Upper lobe of left lung (tissue), 6 donors: ENCODE results near the gene METTL26. TPM values are rescaled to one million over a fixed set of nuclear protein-coding genes. Genes with fewer than 3 reads are reported as not detected.

ENCODE experiments used
- ATAC-seq, 2 donors: fragments of 200-7000 bp; cut with Tn5 transposase; one replicate each; pipeline ENCODE4 v1.9.1; 2022; ENCODE audit warnings: mild to moderate bottlenecking in 2 of 2, moderate library complexity in 2 of 2; ENCODE audit not compliant: low FRiP score in 2 of 2
- DNase-seq, 2 donors: peaks; one replicate each; pipeline ENCODE4 v3.0.0-alpha.2; 2019 to 2020
- H3K27ac ChIP-seq, 4 donors: fragments of 200-600 bp; sonication (generic); one replicate each; pipeline ENCODE4 v1.5.1; 2016 to 2019
- H3K27me3 ChIP-seq, 4 donors: fragments of 200-600 bp; sonication (generic); one replicate each; pipeline ENCODE4 v1.5.1; 2017 to 2019
- H3K36me3 ChIP-seq, 4 donors: fragments of 200-600 bp; sonication (generic); one replicate each; pipeline ENCODE4 v1.5.1; 2016 to 2019
- H3K4me1 ChIP-seq, 4 donors: fragments of 200-600 bp; sonication (generic); one replicate each; pipeline ENCODE4 v1.5.1; 2018 to 2019
- H3K4me3 ChIP-seq, 4 donors: fragments of 200-600 bp; sonication (generic); one replicate each; pipeline ENCODE4 v1.5.1; 2017 to 2019; ENCODE audit warnings: mild to moderate bottlenecking in 2 of 4, moderate library complexity in 1 of 4
- H3K9me3 ChIP-seq, 4 donors: fragments of 200-600 bp; sonication (generic); one replicate each; pipeline ENCODE4 v1.5.1; 2018 to 2019
- CTCF ChIP-seq, 6 experiments: fragments of 450-650 bp in 4 of 6; fragments of 200-600 bp in 2 of 6; sonication (generic) in 2 of 6; IDR thresholded peaks; one replicate each; pipeline ENCODE4 v1.5.1; 2016 to 2019; ENCODE audit warnings: antibody characterized with exemption in 6 of 6
- EP300 ChIP-seq, 4 donors: sonication (generic); formaldehyde crosslinking; IDR thresholded peaks; one replicate each; pipeline ENCODE4 v1.5.1; 2017; ENCODE audit warnings: antibody characterized with exemption in 4 of 4, control low read depth in 2 of 4
- POLR2A ChIP-seq, 4 donors: fragments of 450-650 bp; IDR thresholded peaks; one replicate each; pipeline ENCODE4 v1.5.1; 2016 to 2017; ENCODE audit warnings: antibody characterized with exemption in 4 of 4, mild to moderate bottlenecking in 2 of 4
- POLR2AphosphoS5 ChIP-seq, 2 donors: sonication (generic); formaldehyde crosslinking; IDR thresholded peaks; one replicate each; pipeline ENCODE4 v1.5.1; 2017; ENCODE audit warnings: antibody characterized with exemption in 2 of 2
- WGBS, 2 donors: methylation state at CpG; one replicate each; pipeline ENCODE4 v1.1.5; 2017 to 2018; 5-methylcytosine and 5-hydroxymethylcytosine counted together
- total RNA-seq, 6 donors: library from RNA; depleted of rRNA in 4 of 6; stranded (reverse); fragments of >200 nt in 4 of 6; gene quantifications; one replicate each; pipeline versions ENCODE4 v1.1.0 to v1.2.1, GENCODE V29; 2016 to 2021
- donor health status: DM: no; HTN: no; CAD: no; lungs with moderate emphysema.
- donor health status: DM: no; HTN: yes; CAD: no; lungs with severe emphysema.

The METTL26 gene
- total RNA-seq, 6 donors from 2014 or later: 69.5 to 210 (median 111) TPM

GRCh38 chr16:658679-659571 is 22.8 kb upstream of the METTL26 start:
- Histone ChIP-seq H3K36me3 (peaks cover 0 to 38% (median 11%) of the 10 kb centered on the region in 4 donors), H3K27me3 (no peaks in the 10 kb centered on the region), H3K4me3 (no peak overlapping the region), H3K4me1 (peaks cover 13 to 20% (median 14%) of the 10 kb centered on the region in 4 donors), H3K27ac (no peak overlapping the region), H3K9me3 (no peaks in the 10 kb centered on the region)
- DNase-seq (no peak), ATAC-seq (no peak)
- WGBS, 2 donors: 93 to 98% methylated on average over 6 to 31 of the region's 35 CpGs
- TF ChIP-seq CTCF (IDR thresholded peaks at IDR 0.05) (no peak), POLR2AphosphoS5 (IDR thresholded peaks at IDR 0.05) (no peak), EP300 (IDR thresholded peaks at IDR 0.05) (no peak), POLR2A (IDR thresholded peaks at IDR 0.05) (no peak)

DNA sequence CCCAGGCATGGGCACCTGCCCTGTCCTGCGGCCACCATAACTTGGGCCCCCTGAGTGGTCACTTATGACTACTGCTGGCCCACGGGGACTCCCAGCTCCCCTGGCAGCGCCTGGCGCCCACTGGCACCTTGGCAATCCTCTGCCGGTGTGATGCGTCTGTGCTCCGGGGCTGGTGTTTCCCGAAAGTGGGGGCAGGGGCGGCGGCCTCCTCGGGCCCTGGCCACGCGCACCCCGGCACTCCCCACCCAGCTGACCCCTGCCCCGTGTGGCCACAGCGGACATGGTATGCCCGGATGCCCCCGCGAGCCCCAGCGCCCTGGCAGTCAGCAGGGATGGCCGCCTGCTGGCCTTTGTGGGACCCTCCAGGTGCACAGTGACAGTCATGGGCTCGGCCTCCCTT is 21.4 kb upstream of the METTL26 start:
- no peak for ATAC-seq
- WGBS, 2 donors: 98% methylated on average over 9 to 20 of the region's 22 CpGs
- H3K27ac ChIP-seq: no peak overlapping the region
- DNase-seq: no peak
- no peaks in the 10 kb centered on the region for H3K9me3 ChIP-seq
- peaks cover 0 to 45% (median 14%) of the 10 kb centered on the region in 4 donors for H3K36me3 ChIP-seq
- H3K4me1 ChIP-seq: peaks cover 13 to 26% (median 14%) of the 10 kb centered on the region in 4 donors
- TF ChIP-seq CTCF (IDR thresholded peaks at IDR 0.05) (no peak), POLR2A (IDR thresholded peaks at IDR 0.05) (no peak), EP300 (IDR thresholded peaks at IDR 0.05) (no peak), POLR2AphosphoS5 (IDR thresholded peaks at IDR 0.05) (no peak)
- no peak overlapping the region for H3K4me3 ChIP-seq
- no peaks in the 10 kb centered on the region for H3K27me3 ChIP-seq

GRCh38 chr16:654034-654433 is 17.9 kb upstream of the METTL26 start:
- no peak overlapping the region for H3K4me3 ChIP-seq
- peaks cover 0 to 47% (median 14%) of the 10 kb centered on the region in 4 donors for H3K36me3 ChIP-seq
- WGBS, 2 donors: 87 to 97% methylated on average over 12 of the region's 12 CpGs
- no peak overlapping the region for H3K27ac ChIP-seq
- TF ChIP-seq CTCF (IDR thresholded peaks at IDR 0.05) (no peak), POLR2A (IDR thresholded peaks at IDR 0.05) (no peak), POLR2AphosphoS5 (IDR thresholded peaks at IDR 0.05) (no peak), EP300 (IDR thresholded peaks at IDR 0.05) (no peak)
- no peaks in the 10 kb centered on the region for H3K9me3 ChIP-seq
- no peak for ATAC-seq
- no peaks in the 10 kb centered on the region for H3K27me3 ChIP-seq
- H3K4me1 ChIP-seq: peaks cover 7 to 22% (median 11%) of the 10 kb centered on the region in 4 donors
- DNase-seq: no peak

- 87 to 94% methylated on average over 18 to 24 of the region's 28 CpGs for WGBS, 2 donors
- ATAC-seq (no peak), DNase-seq (no peak)
- Histone ChIP-seq H3K4me3 (no peak overlapping the region), H3K9me3 (no peaks in the 10 kb centered on the region), H3K27ac (no peak overlapping the region), H3K4me1 (peaks cover 17 to 36% (median 20%) of the 10 kb centered on the region in 4 donors), H3K36me3 (peaks cover 0 to 36% (median 7%) of the 10 kb centered on the region in 4 donors), H3K27me3 (no peaks in the 10 kb centered on the region)
- TF ChIP-seq POLR2AphosphoS5 (IDR thresholded peaks at IDR 0.05): no peak
- TF ChIP-seq CTCF (IDR thresholded peaks at IDR 0.05): no peak
- TF ChIP-seq EP300 (IDR thresholded peaks at IDR 0.05): no peak
- TF ChIP-seq POLR2A (IDR thresholded peaks at IDR 0.05): no peak
Observed at GRCh38 chr16:652454-653305, 16.6 kb upstream of the METTL26 start.
